SU-DHL-6 (cell line): Measurements from ENCODE around the gene FAM236B.
"Not testable (repeated sequence)": the region's sequence is repeated elsewhere in the genome, so short reads cannot be mapped to it uniquely, and the experiment has no call there.

Experiments
- EZH2phosphoT487 ChIP-seq: fragments of 200-600 bp; sonication (generic), shearing (Covaris generic); conservative IDR thresholded peaks from 2 replicates; pipeline ENCODE4 v1.6.1; 2018; ENCODE audit warnings: mild to moderate bottlenecking, antibody characterized with exemption, low read length, moderate library complexity, mixed read lengths
- TF ChIP-seq, protein P1 (sequence below): fragments of 200-600 bp; sonication (generic); IDR thresholded peaks from one replicate; pipeline ENCODE4 v1.5.1; 2017; ENCODE audit warnings: antibody characterized with exemption, mild to moderate bottlenecking, low read length, moderate library complexity; ENCODE audit not compliant: insufficient read depth, poor library complexity, severe bottlenecking

DNA sequence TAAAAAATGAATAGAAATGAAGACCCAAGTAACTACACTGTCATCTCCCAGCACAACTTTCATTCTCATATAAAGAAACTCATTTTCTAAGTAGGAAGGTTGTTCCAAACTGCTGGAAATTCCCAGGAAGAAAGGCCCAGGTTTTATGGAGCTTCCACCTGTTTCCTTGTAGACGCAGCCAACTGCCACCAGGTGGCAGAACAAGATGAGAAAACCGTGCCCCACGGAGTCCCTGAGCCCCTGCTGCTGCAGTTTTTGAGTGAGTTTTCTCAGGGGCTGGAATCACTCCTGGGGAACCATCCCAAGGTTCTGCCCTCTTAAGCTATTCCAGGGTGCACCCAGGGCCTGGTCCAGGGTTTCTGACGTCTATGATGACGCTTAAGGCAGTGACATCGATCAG is 1.5 kb upstream of the FAM236B start:
- TF ChIP-seq, protein P1, sequence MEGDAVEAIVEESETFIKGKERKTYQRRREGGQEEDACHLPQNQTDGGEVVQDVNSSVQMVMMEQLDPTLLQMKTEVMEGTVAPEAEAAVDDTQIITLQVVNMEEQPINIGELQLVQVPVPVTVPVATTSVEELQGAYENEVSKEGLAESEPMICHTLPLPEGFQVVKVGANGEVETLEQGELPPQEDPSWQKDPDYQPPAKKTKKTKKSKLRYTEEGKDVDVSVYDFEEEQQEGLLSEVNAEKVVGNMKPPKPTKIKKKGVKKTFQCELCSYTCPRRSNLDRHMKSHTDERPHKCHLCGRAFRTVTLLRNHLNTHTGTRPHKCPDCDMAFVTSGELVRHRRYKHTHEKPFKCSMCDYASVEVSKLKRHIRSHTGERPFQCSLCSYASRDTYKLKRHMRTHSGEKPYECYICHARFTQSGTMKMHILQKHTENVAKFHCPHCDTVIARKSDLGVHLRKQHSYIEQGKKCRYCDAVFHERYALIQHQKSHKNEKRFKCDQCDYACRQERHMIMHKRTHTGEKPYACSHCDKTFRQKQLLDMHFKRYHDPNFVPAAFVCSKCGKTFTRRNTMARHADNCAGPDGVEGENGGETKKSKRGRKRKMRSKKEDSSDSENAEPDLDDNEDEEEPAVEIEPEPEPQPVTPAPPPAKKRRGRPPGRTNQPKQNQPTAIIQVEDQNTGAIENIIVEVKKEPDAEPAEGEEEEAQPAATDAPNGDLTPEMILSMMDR: not testable (repeated sequence)
- TF ChIP-seq EZH2phosphoT487: not testable (repeated sequence)
